Measurements from ENCODE around the gene DISC1. TPM values are rescaled to one million over a fixed set of nuclear protein-coding genes. Genes with fewer than 3 reads are reported as not detected.

The DISC1 gene
- total RNA-seq, 1 donor from 2014 or later = 5.2 TPM

DNA sequence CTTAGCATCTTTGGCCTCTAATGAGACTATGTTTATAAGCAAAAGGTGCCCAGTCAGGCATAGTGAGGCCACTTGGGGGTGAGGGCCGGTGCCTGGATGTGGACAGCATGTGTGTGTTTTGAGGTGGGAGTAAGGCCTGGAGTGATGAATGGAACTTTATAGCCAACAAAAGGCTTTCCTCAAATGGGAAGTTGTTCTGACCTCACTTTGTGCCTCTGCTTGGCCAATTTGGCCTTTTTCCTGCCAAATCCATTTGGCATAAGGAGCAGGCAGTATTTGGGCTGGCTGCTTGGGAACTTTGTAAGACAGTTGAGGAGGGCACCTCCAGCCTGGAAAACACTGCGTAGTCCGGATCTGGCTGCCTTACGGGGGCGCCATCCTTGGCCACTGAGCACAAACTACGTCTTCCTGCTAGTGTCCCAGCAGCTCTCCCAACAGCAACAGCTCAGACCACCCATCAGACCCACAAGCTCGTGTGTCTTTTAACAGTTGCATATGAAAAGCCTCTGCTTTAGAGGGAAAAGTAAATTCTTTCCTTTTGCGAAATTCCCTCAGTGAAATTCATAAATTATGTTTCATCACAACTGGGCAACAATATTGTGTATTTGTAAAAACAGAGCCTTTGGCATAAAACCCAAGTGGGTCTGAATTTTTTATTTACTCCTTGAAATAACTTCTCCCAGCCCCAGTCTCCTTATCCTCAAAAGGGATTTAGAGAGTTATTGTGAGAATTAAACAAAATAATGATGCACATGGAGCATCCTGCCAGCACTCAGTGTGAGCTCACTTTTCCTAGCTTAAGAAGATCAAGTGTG, 322.9 kb downstream of the DISC1 start:
- Mint-ChIP-seq H3K36me3 (ENCODE audit: insufficient read depth) (no peaks in the 10 kb centered on the region), H3K4me3 (ENCODE audit: low read depth) (no peak overlapping the region), H3K27me3 (peaks cover 16% of the 10 kb centered on the region), H3K27ac (no peak overlapping the region), H3K9me3 (ENCODE audit: low read depth) (peaks cover 15% of the 10 kb centered on the region), H3K4me1 (ENCODE audit: low read depth) (no peaks in the 10 kb centered on the region)
- TF ChIP-seq, protein P1, sequence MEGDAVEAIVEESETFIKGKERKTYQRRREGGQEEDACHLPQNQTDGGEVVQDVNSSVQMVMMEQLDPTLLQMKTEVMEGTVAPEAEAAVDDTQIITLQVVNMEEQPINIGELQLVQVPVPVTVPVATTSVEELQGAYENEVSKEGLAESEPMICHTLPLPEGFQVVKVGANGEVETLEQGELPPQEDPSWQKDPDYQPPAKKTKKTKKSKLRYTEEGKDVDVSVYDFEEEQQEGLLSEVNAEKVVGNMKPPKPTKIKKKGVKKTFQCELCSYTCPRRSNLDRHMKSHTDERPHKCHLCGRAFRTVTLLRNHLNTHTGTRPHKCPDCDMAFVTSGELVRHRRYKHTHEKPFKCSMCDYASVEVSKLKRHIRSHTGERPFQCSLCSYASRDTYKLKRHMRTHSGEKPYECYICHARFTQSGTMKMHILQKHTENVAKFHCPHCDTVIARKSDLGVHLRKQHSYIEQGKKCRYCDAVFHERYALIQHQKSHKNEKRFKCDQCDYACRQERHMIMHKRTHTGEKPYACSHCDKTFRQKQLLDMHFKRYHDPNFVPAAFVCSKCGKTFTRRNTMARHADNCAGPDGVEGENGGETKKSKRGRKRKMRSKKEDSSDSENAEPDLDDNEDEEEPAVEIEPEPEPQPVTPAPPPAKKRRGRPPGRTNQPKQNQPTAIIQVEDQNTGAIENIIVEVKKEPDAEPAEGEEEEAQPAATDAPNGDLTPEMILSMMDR (IDR thresholded peaks at IDR 0.05; ENCODE audit: unreplicated experiment) = no peak
- DNase-seq (ENCODE audit: low spot score, unreplicated experiment) = no peak

- no peak overlapping the region for H3K27ac Mint-ChIP-seq
- no peak for DNase-seq (ENCODE audit: low spot score, unreplicated experiment)
- peaks cover 6% of the 10 kb centered on the region for H3K27me3 Mint-ChIP-seq
- TF ChIP-seq, protein P1 (IDR thresholded peaks at IDR 0.05; ENCODE audit: unreplicated experiment) = no peak
- peaks cover 15% of the 10 kb centered on the region for H3K9me3 Mint-ChIP-seq (ENCODE audit: low read depth)
- no peaks in the 10 kb centered on the region for H3K36me3 Mint-ChIP-seq (ENCODE audit: insufficient read depth)
- H3K4me1 Mint-ChIP-seq (ENCODE audit: low read depth) = no peaks in the 10 kb centered on the region
- H3K4me3 Mint-ChIP-seq (ENCODE audit: low read depth) = no peak overlapping the region
Observed at GRCh38 chr1:231950331-231951128, 323.9 kb downstream of the DISC1 start.

GRCh38 chr1:231951374-231951773, 324.8 kb downstream of the DISC1 start:
- H3K27me3 Mint-ChIP-seq = peaks cover 6% of the 10 kb centered on the region
- TF ChIP-seq, protein P1 (IDR thresholded peaks at IDR 0.05; ENCODE audit: unreplicated experiment) = no peak
- DNase-seq (ENCODE audit: low spot score, unreplicated experiment) = no peak
- H3K4me3 Mint-ChIP-seq (ENCODE audit: low read depth) = no peak overlapping the region
- peaks cover 15% of the 10 kb centered on the region for H3K9me3 Mint-ChIP-seq (ENCODE audit: low read depth)
- no peaks in the 10 kb centered on the region for H3K4me1 Mint-ChIP-seq (ENCODE audit: low read depth)
- H3K36me3 Mint-ChIP-seq (ENCODE audit: insufficient read depth) = no peaks in the 10 kb centered on the region
- H3K27ac Mint-ChIP-seq = no peak overlapping the region

DNA sequence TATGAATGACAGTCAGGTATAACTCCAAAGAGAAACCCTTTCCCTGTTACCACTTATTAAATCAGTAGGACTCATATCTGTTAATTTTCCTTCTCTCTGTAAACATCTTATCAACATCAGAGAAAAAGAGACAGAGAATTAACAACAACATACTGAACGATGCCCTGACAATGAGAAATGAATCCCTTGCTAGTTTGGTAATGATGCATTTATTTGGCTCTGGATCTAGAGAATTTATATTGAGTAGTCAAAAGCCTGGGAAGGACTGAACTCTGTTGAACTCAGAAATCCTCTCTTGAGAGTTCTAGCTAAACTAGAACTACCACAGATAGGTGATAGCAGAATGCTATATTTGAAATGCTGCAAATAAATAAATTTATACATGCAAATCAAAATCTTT, 325.6 kb downstream of the DISC1 start:
- H3K36me3 Mint-ChIP-seq (ENCODE audit: insufficient read depth) = no peaks in the 10 kb centered on the region
- peaks cover 6% of the 10 kb centered on the region for H3K27me3 Mint-ChIP-seq
- TF ChIP-seq, protein P1 (IDR thresholded peaks at IDR 0.05; ENCODE audit: unreplicated experiment) = no peak
- H3K27ac Mint-ChIP-seq = no peak overlapping the region
- no peaks in the 10 kb centered on the region for H3K4me1 Mint-ChIP-seq (ENCODE audit: low read depth)
- H3K4me3 Mint-ChIP-seq (ENCODE audit: low read depth) = no peak overlapping the region
- DNase-seq (ENCODE audit: low spot score, unreplicated experiment) = no peak
- peaks cover 9% of the 10 kb centered on the region for H3K9me3 Mint-ChIP-seq (ENCODE audit: low read depth)

- Mint-ChIP-seq H3K27ac (no peak overlapping the region), H3K9me3 (ENCODE audit: low read depth) (peaks cover 6% of the 10 kb centered on the region), H3K4me1 (ENCODE audit: low read depth) (no peaks in the 10 kb centered on the region), H3K4me3 (ENCODE audit: low read depth) (no peak overlapping the region), H3K36me3 (ENCODE audit: insufficient read depth) (no peaks in the 10 kb centered on the region), H3K27me3 (peaks cover 6% of the 10 kb centered on the region)
- no peak for DNase-seq (ENCODE audit: low spot score, unreplicated experiment)
- TF ChIP-seq, protein P1 (IDR thresholded peaks at IDR 0.05; ENCODE audit: unreplicated experiment) = no peak
Observed at GRCh38 chr1:231953660-231954059, 327.1 kb downstream of the DISC1 start.

Data from progenitor cell of endocrine pancreas (in vitro differentiated cells).